DMS 273 (cell line): ENCODE measurements around the gene TIGD1.
A peak's percentile ranks its signal among the peaks of the same experiment; 100 is the strongest.

Experiments used
- DNase-seq: peaks from one replicate; lab custom pipeline; 2025; ENCODE audit not compliant: unreplicated experiment; lab: John Stamatoyannopoulos, UW

Gene TIGD1

DNA sequence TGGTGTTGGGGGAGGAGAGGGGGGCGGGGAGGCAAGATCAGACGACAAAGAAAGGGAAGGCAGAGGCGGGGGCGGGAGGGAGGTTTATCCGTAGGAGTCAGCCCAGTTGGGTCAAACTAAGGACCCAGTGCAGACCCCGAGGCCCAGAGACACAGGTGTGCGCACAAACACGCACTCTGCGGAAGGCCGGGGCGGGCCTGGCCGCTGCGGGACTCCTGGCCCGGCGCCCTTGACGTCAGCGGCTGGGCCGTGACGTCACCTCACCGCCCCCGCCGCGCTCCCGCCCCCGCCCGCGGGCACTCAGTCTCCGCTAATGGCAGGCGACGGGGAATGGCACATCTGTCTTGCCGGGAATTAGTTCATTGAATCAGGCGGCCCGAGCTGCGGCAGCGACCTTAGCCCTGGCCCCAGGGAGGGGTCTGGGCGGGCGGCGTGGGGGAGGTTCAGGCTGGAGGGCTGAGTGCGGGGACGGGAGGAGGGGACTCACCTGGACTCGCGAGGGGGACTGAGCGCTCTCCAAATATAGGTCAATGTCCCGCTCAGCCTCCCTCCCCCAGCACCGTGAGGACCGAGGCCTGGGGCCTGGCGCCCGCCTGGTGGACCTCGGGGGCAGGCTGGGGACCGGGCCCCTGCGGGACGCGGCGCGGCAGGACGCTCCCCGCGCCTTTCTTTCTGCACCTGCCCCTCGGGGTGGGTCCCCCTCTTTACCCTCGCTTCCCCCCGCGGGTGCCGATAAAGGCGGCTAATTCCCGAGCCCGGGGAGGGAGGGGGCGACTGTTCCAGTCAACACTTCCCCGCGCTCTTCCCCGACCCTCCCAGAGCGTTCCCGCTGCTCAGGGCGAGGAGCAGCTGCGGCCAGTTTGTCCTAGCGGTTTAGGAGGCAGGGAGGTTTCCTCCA lies 47.2 kb downstream of the TIGD1 start:
- peak; percentile 73 for DNase-seq

DNA sequence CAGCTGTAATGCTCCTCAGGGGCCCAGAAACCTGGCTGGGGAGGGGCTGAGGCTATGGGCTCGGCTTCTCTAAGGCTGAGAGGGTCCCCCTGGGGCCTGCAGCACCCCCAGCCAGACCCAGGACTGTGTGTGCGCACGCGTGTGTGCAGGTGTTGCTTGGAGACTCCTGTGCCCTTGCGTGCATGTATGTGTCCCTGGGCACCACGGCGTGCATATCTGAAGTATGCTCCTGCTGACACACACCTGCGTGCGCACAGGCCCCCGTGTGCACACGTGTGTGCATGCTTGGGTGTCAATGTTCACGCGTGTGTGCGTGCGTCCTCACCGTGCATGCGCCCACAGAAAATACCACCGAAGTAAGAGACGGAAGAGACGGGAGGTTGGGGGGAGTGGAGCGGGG lies 47.8 kb downstream of the TIGD1 start:
- no peak for DNase-seq

DNA sequence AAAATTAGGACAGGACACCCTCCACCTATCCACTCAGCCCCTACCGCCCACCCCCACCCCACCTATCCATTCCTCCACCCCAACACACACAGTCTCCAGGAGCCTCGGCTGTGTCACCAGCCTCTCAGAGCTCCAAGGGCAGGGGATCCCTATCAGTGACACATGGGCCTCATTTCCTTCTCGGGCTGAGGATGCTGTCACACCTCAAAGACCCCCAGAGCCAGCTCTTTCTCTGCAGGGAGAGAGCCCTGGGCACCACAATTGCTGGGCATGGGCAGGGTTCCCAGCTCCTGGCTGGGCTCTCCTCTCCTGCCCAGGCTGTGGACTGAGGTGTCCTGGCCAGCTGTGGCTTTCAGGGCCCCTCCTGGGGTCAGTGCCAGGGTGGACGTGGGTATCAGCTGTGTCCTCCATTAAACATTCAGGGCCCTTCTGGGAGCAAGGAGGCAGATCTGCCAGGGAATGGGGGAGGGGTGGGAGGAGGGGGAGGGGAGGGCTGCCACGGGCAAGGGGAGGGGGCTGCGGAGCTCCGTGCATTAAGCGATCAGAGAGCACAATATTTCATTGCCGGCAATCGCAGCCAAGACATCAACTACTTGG lies 48.5 kb downstream of the TIGD1 start:
- DNase-seq: no peak

DNA sequence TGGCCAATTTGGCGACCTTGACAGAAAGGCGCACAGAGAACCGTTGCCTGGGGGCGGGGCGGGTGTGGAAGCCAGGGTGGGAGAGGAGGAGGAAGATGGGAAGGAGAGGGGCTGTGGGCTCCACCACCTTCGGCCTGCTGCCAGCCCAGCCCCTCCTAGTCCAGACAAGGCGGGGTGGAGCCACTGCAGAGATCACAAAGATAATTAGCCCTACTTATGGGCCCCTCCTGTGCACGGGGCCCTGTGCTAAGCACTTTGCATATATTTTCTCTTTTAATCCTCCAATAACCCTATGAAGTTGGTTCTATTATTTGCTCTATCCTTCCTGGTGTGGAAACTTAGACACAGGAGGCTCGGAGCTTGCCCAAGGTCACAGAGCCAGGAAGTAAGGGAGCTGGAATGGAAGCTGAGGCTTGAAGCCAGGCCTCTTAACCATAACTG lies 49.0 kb downstream of the TIGD1 start:
- no peak for DNase-seq

DNA sequence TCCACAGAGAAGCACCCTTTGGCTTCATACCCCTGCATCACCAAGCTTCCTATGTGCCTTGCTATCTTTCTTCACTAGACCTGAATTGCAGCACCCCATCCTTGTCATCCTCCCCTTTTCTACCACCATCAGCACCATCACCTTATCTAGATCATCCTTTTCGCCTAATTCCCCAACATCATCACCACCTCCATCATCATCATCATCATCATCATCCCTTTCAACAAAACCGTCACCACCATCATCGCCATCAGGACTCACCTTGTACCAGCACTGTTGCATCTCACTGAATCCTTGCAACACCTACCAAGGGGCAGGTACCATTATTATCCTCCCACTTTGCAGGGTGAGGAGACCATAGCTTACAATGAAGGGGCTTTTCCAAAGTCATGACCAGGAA lies 51.9 kb downstream of the TIGD1 start:
- DNase-seq: no peak
